WI38 (cell line): ENCODE data around the gene PTGES3L.

Experiments used
- H3K4me3 ChIP-seq: 2 replicates; pipeline ENCODE4 v1.5.1; 2011; ENCODE audit warnings: low read depth, mild to moderate bottlenecking, control low read depth, low read length
- TF ChIP-seq, protein P1 (sequence below): IDR thresholded peaks from 2 replicates; pipeline ENCODE4 v1.5.1; 2012; ENCODE audit warnings: low read depth, mild to moderate bottlenecking, control low read depth, low read length

The PTGES3L gene

DNA sequence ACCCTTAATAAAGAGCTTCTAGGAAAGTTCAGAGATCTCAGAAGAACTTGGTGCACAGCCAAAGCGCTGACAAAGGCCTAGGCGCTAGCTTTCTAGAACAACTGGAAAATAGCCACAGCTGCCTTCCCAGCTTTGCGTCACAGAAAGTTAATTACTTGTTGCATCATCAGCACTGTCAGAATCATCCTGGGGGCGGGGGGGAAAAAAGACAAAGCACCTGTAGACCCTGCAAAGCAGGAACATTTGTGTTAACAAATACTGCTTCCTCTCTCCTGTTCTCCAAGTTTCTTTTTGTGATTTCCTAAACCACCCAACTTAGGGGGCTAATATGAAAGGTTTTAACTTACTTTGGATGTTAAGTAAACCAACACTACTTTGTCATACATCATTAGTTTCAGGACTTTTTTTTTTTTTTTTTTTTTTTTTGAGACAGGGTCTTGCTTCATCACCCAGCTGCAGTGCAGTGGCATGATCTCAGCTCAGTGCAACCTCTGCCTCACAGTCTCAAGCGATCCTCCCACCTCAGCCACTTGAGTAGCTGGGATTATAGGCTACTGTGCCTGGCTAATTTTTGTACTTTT is 10.8 kb downstream of the PTGES3L start:
- H3K4me3 ChIP-seq = no peak overlapping the region
- TF ChIP-seq, protein P1, sequence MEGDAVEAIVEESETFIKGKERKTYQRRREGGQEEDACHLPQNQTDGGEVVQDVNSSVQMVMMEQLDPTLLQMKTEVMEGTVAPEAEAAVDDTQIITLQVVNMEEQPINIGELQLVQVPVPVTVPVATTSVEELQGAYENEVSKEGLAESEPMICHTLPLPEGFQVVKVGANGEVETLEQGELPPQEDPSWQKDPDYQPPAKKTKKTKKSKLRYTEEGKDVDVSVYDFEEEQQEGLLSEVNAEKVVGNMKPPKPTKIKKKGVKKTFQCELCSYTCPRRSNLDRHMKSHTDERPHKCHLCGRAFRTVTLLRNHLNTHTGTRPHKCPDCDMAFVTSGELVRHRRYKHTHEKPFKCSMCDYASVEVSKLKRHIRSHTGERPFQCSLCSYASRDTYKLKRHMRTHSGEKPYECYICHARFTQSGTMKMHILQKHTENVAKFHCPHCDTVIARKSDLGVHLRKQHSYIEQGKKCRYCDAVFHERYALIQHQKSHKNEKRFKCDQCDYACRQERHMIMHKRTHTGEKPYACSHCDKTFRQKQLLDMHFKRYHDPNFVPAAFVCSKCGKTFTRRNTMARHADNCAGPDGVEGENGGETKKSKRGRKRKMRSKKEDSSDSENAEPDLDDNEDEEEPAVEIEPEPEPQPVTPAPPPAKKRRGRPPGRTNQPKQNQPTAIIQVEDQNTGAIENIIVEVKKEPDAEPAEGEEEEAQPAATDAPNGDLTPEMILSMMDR = no peak

DNA sequence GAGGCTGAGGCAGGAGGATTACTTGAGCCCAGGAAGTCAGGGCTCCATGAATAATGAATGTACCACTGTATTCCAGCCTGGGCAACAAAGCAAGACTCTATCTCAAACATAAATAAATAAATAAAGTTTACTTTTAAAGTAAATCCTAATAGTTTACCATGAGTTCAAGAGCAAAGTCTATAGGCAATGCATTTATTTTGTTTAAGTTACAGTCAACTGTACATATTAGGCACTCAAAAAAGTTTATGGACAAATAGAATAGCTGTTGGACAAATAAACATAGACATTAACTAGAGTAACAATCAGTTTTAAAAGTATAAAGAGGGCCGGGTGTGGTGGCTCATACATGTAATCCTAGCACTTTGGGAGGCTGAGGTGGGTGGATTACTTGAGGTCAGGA is 12.0 kb downstream of the PTGES3L start:
- TF ChIP-seq, protein P1 = no peak
- H3K4me3 ChIP-seq = no peak overlapping the region

DNA sequence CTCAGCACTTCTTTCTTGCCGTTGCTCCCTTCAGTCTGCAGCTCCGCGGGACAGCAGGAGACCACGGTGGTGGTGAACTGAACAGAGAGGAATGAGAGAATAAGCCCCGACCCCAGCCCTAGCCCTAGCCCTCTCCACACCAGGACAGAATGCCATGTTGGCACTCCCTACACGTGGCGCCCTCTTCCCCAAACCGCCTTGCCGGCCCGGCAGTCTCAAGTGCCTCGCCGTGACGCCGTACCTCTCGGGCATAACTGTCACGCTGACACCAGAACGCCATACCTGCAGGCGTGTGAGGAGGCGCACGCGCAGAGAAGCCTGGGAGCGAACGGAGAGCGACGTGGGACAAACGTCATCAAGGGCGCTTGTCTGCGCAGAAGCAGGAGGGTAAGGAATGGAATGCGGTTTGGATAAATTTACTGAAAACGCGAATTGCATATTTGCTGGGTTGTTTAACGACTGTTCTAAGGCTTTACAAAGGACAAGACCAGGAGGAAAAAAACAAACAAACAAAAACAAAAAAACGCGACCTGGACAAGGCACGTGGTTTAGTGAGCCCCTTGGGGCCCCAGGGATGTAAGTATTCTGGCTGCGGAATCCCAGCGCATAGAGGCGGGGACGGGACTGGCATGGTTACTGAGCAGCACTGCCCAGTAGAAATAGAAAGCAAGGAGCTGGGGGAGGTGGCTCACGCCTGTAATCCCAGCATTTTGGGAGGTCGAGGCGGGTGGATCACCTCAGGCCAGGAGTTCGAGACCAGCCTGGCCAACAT is 15.5 kb downstream of the PTGES3L start, which contains the start of gene AARSD1:
Gene AARSD1 (minus strand): TSS at position 294 of the 772 bp plus-strand sequence. CDS start 14 bp downstream, at position 280.
- TF ChIP-seq, protein P1 = no peak
- H3K4me3 ChIP-seq = peak within 1 kb of the TSS; percentile 62

DNA sequence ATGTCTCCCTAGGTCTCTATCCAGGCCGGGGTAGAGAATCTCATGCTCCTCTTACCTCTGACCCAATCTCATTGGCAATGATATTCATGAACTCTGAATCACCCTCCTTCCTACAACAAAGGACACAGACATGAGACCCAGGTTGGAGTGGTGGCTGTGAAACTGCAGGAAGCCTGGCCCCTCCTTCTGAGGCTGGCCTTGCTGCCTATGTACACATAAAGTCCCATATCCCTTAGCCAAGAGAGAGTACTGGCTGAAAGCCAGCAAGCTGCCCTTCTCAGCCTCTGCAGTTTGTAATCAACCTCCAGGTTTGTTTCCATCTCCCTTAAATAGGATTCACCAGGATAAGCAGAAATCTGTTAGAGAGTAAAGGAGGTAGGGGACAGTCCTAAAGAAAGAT is 26.2 kb downstream of the PTGES3L start:
- TF ChIP-seq, protein P1 = no peak
- no peak overlapping the region for H3K4me3 ChIP-seq

DNA sequence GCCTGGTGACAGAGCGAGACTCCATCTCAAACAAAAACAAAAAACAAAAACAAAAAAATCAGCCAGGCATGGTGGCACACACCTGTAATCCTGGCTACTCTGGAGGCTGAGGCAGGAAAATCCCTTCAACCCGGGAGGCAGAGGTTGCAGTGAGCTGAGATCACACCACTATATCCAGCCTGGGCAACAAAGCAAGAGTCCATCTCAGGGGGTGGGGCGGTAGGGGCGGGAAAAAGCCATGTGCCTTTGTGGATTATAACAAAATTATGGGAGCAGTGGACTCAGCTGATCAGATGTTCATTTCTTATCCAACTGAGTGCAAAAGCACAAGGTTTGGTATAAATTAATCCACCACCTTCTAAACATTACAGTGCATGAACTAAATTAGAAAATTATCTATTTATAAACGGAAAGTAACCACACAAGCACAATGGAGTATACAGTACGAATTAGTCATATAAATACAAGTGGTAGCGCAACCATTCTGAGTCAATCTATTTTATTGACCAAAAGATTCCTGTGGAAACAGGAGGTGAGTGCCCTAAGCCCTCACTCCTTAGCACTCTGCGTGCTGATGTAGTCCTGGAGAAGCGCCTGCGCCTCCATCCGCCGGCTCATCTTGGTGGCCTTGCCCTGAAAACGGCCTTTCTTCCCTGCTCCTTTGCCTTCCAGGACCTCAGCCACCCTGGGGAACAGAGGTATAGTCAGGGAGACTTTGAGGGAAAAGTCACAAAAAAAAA is 29.7 kb downstream of the PTGES3L start:
- TF ChIP-seq, protein P1 = no peak
- no peak overlapping the region for H3K4me3 ChIP-seq

DNA sequence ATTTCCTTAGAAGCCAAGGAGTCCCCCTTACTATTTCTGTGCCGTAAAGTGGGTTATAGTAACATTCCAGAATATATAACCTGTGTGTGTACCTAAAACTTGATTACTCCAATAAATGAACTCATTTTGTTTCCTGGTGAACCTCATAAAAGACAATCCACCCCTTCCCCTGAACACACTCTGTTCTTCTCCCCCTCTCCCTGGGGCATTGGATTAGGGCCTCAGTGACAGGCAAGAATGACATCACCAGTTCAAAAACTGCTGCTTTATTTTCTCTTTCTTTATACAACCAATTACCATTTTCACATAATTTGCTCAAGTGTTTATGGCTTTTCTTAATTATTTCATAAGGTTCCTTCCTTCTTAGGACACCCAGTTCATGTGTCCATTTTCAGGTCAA is 33.1 kb downstream of the PTGES3L start:
- TF ChIP-seq, protein P1 = no peak
- no peak overlapping the region for H3K4me3 ChIP-seq

DNA sequence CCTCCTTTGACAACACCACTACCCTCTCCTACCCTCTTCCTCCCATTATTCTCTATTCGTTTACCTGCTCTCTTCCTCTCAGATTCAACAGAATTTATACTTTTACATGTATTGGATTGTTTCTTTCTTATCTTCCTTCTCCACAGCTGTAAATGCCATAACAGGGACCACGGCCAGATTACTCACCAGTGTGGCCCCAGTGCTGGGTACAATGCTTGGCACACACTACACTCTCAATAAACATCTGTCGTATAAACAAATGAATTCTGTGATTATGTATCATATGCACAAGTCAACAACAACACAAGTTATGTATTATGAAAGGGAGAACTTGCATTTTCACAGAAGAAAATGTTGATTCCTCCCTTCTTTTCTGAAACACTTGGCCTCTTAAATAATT is 35.7 kb downstream of the PTGES3L start:
- TF ChIP-seq, protein P1 = no peak
- no peak overlapping the region for H3K4me3 ChIP-seq
